IPS DF 19.7 (cell line): ENCODE data around the gene CAMK1.

Experiments used
- DNase-seq: peaks from one replicate; pipeline ENCODE4 v3.0.0-alpha.2; 2013; ENCODE audit warnings: low read depth, low spot score

CAMK1 gene

DNA sequence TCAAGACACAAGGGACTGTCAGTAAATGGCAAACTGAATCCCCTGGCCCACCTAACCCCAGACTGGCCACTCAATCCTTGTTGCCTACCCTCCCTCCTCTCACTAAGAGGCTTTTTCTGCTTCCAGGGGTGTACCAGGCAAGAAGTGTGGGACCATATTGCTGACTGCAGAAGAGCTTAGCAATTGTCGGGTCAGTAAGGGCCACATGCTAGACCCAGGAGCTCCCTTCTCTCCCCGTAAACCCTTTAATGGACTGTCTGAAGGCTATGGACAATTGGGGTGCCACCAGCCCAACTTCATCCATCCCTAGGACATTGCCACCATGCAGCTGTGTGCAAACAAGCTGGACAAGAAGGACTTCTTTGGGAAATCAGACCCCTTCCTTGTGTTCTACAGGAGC is 57.3 kb downstream of the CAMK1 start:
- DNase-seq, result no peak

GRCh38 chr3:9710174-9710739 is 59.5 kb downstream of the CAMK1 start:
- no peak for DNase-seq
